ENCODE results near the gene SQOR.

GRCh38 chr15:45689616-45690015 is 54.8 kb downstream of the SQOR start:
- no peak for TF ChIP-seq CTCF (conservative IDR thresholded peaks at IDR 0.05; ENCODE audit: low read depth, low read length)
- no peak for TF ChIP-seq EZH2 (IDR thresholded peaks at IDR 0.05; ENCODE audit: borderline replicate concordance, low read depth, low read length, poor library complexity, severe bottlenecking)
